Vagina (tissue), 2 donors: ENCODE results near the gene RHOT2. TPM values are rescaled to one million over a fixed set of nuclear protein-coding genes. Genes with fewer than 3 reads are reported as not detected.

Experiments used
- DNase-seq, 2 donors: peaks; one replicate each; pipeline ENCODE4 v3.0.0-alpha.2; 2017; ENCODE audit errors: extremely low spot score in 2 of 2
- H3K27ac ChIP-seq: fragments of 200-600 bp; sonication (generic); one replicate; pipeline ENCODE4 v1.5.1; 2019
- H3K27me3 ChIP-seq: fragments of 200-600 bp; sonication (generic); one replicate; pipeline ENCODE4 v1.5.1; 2019
- H3K36me3 ChIP-seq, 2 donors: fragments of 200-600 bp; sonication (generic); one replicate each; pipeline ENCODE4 v1.5.1; 2017 to 2019
- H3K4me1 ChIP-seq: fragments of 200-600 bp; sonication (generic); one replicate; pipeline ENCODE4 v1.5.1; 2019
- H3K4me3 ChIP-seq, 2 donors: fragments of 200-600 bp; sonication (generic); 1 replicate in 1 of 2; 2 replicates in 1 of 2; pipeline ENCODE4 v1.5.1; 2016 to 2019
- H3K9me3 ChIP-seq: fragments of 200-600 bp; sonication (generic); one replicate; pipeline ENCODE4 v1.5.1; 2019
- CTCF ChIP-seq, 3 experiments: fragments of 450-650 bp in 2 of 3; fragments of 200-600 bp in 1 of 3; sonication (generic) in 1 of 3; IDR thresholded peaks; one replicate each; pipeline ENCODE4 v1.5.1; 2017 to 2019; ENCODE audit warnings: antibody characterized with exemption in 3 of 3, mild to moderate bottlenecking in 2 of 3, moderate library complexity in 2 of 3
- POLR2A ChIP-seq, 2 donors: fragments of 450-650 bp; IDR thresholded peaks; one replicate each; pipeline ENCODE4 v1.6.1; 2017; ENCODE audit warnings: antibody characterized with exemption in 2 of 2, mild to moderate bottlenecking in 2 of 2, moderate library complexity in 2 of 2
- POLR2AphosphoS5 ChIP-seq, 2 donors: sonication (generic); formaldehyde crosslinking; IDR thresholded peaks; one replicate each; pipeline ENCODE4 v1.9.0; 2017; ENCODE audit warnings: antibody characterized with exemption in 2 of 2, mild to moderate bottlenecking in 2 of 2, low read depth in 1 of 2; ENCODE audit not compliant: insufficient read depth in 1 of 2
- intact Hi-C: fragments of 100-400 bp; cut with DNase I; formaldehyde crosslinking; loops from one replicate; pipeline ENCODE4 v1.15.1; 2023
- total RNA-seq: library from RNA; depleted of rRNA; stranded (reverse); fragments of >200 nt; gene quantifications from one replicate; pipeline ENCODE4 v1.2.3, GENCODE V29; 2016

Gene RHOT2
- total RNA-seq, 1 donor from 2014 or later, result 91.1 TPM

DNA sequence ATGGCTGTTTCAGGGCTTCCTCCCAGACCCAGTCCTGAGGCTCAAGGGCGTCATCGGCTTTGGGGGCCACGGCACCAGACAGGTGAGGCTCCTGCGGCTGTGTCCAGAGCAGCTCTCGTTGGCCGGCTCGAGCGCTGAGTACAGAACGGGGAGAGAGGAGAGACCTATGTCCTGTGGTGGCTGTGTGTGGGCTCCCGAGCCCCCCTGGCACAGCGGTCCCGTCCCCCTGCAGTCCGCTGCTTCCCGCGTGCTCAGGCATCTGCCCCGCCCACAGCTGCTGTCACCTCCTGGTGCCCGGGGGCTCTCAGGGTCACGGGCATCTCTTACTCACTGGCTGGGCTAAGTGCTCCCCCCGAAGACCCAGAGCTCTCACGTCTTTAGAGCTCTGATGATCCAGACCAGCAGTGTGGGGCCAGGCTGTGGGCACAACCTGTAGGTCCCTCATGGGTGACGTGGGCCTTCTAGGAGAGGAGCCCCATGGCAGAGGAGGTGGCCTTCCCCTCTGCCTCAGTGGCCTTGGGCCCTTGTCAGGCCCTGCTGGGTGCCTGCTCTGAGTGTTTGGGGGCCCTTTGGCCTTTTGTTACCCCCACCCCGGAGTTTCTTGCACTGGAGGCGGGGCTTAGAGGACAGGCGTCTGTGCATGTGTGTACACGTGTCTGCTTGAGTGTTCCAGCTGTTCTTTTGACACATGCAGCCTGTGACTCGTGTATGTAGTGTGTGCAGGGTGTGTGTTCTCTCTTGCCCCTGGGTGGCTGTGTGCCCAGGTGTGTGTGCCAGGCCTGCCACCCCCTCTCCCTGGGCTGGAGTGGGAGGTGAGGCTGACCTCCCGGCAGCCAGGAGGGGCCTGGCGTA is 15.3 kb upstream of the RHOT2 start:
- TF ChIP-seq POLR2AphosphoS5 (IDR thresholded peaks at IDR 0.05; ENCODE audit: insufficient read depth in 1 of 2, low read depth in 1 of 2), result no peak
- no peak for TF ChIP-seq POLR2A (IDR thresholded peaks at IDR 0.05)
- TF ChIP-seq CTCF (IDR thresholded peaks at IDR 0.05), result no peak
- Histone ChIP-seq H3K9me3 (no peaks in the 10 kb centered on the region), H3K27ac (no peak overlapping the region), H3K4me1 (peaks cover 20% of the 10 kb centered on the region), H3K27me3 (no peaks in the 10 kb centered on the region), H3K36me3 (no peaks in the 10 kb centered on the region), H3K4me3 (no peak overlapping the region)
- intact Hi-C loops, result no loop called here
- DNase-seq, result no peak

DNA sequence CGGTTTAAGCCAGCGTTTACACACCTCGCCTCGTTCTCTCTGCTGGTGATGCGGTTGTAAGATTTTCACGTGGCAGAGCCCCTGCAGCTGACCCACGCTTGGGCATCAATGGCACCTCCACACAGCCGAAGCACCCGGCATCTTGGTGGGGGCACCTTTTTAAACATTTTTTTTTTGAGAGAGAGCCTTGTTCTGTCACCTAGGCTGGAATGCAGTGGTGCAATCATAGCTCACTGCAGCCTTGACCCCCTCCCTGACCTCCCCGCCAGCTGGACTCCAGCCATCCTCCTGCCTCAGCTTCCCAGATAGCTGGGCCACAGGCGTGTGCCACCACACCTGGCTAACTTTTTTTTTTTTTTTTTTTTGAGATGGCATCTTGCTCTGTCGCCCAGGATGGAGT is 13.9 kb upstream of the RHOT2 start:
- intact Hi-C loops, result no loop called here
- Histone ChIP-seq H3K36me3 (no peaks in the 10 kb centered on the region), H3K27me3 (no peaks in the 10 kb centered on the region), H3K4me1 (peaks cover 10% of the 10 kb centered on the region), H3K4me3 (no peak overlapping the region), H3K27ac (no peak overlapping the region), H3K9me3 (no peaks in the 10 kb centered on the region)
- no peak for DNase-seq
- TF ChIP-seq POLR2AphosphoS5 (IDR thresholded peaks at IDR 0.05; ENCODE audit: insufficient read depth in 1 of 2, low read depth in 1 of 2) (no peak), CTCF (IDR thresholded peaks at IDR 0.05) (no peak), POLR2A (IDR thresholded peaks at IDR 0.05) (no peak)

- no peaks in the 10 kb centered on the region for H3K36me3 ChIP-seq
- H3K4me1 ChIP-seq, result peaks cover 18% of the 10 kb centered on the region
- intact Hi-C loops, result no loop called here
Measured at GRCh38 chr16:657487-657886, 10.4 kb upstream of the RHOT2 start.

DNA sequence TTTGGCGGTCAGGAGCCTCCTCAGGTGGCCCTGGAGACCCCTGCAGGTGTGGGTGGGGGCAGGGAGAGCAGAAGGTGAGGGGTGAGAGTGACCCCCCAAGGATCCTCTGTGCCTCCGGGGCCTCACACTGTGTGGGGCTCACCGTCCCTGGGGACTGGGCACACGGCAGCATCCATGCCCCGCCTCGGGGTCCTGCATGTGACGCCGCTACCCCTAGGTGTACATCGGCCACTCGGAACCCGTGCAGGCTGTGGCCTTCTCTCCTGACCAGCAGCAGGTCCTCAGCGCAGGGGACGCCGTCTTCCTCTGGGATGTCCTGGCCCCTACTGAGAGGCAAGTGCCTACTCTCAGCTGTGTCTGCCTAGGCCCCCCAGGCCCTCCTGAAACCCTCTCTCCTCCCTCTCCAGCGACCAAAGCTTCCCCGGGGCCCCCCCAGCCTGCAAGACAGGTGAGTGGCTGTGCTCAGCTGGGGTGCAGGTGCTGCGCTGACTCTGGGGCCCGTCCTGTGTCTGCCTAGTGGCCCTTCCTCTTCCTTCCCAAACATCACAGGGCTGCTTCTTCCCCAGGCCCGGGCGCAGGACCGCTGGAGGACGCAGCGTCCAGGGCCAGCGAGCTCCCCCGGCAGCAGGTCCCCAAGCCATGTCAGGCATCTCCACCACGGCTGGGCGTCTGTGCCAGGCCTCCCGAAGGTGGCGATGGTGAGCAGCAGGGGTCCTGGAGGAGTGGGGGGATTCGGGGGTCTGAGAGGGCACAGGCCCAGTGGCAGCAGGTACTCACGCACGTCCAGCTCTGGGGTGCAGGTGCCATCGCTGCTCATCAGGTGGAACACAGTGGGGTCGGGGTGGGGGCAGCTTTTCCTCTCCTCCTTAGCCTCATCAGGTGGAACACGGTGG is 9.0 kb upstream of the RHOT2 start:
- H3K36me3 ChIP-seq, result no peaks in the 10 kb centered on the region
- TF ChIP-seq CTCF (IDR thresholded peaks at IDR 0.05), result no peak
- no peak for TF ChIP-seq POLR2A (IDR thresholded peaks at IDR 0.05)
- TF ChIP-seq POLR2AphosphoS5 (IDR thresholded peaks at IDR 0.05; ENCODE audit: insufficient read depth in 1 of 2, low read depth in 1 of 2), result no peak
- peaks cover 18% of the 10 kb centered on the region for H3K4me1 ChIP-seq
- DNase-seq, result no peak
- no peaks in the 10 kb centered on the region for H3K9me3 ChIP-seq
- H3K27ac ChIP-seq, result no peak overlapping the region
- intact Hi-C loops, result no loop called here
- H3K27me3 ChIP-seq, result no peaks in the 10 kb centered on the region
- no peak overlapping the region for H3K4me3 ChIP-seq

More at GRCh38 chr16:657487-657886, 10.4 kb upstream of the RHOT2 start:
- Histone ChIP-seq H3K4me3 (no peak overlapping the region), H3K9me3 (no peaks in the 10 kb centered on the region), H3K27ac (no peak overlapping the region), H3K27me3 (no peaks in the 10 kb centered on the region)
- DNase-seq, result no peak
- TF ChIP-seq POLR2AphosphoS5 (IDR thresholded peaks at IDR 0.05; ENCODE audit: insufficient read depth in 1 of 2, low read depth in 1 of 2), result no peak
- no peak for TF ChIP-seq CTCF (IDR thresholded peaks at IDR 0.05)
- TF ChIP-seq POLR2A (IDR thresholded peaks at IDR 0.05), result no peak
